ENCODE measurements around the gene C9orf72. TPM values are rescaled to one million over a fixed set of nuclear protein-coding genes. Genes with fewer than 3 reads are reported as not detected.

Gene C9orf72
- total and polyA plus RNA-seq, 2 experiments from 2014 or later, result 9.3 to 30.3 TPM

DNA sequence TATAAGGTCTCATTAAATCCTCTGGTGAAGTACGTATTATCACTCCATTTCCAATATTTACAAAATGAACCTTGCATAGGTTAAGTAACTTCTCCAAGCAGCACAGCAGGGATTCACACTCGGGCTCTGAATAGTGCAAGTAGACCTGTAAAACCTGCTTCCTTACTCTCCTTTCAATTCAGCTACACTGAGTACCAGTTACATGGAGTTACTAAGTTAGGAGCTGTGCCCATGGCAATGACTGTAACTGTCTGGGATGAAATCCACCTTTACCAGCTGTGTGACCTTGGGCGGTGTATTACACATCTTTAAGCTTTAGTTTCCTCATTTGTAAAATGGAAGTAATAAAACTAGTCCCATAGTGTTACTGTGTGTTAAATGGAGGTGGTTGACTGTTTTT is 27.8 kb downstream of the C9orf72 start:
- WGBS (ENCODE audit: low lambda C conversion rate, missing lambda C conversion rate), result 93% methylated on average over 3 of the region's 3 CpGs
- Histone ChIP-seq H3K4me2 (no peak overlapping the region), H4K20me1 (ENCODE audit: insufficient read depth, poor library complexity, severe bottlenecking) (no peaks in the 10 kb centered on the region), H2AFZ (no peak overlapping the region), H3K27ac (no peak overlapping the region), H3K79me2 (no peaks in the 10 kb centered on the region), H3K36me3 (replicated peaks; ENCODE audit: insufficient read depth, low read depth) (no peaks in the 10 kb centered on the region), H3K9me2 (replicated peaks; ENCODE audit: insufficient read depth) (no peaks in the 10 kb centered on the region), H3K4me1 (ENCODE audit: insufficient read depth) (peaks cover under 1% of the 10 kb centered on the region), H3K9me3 (ENCODE audit: low read depth) (no peaks in the 10 kb centered on the region), H3K27me3 (no peaks in the 10 kb centered on the region), H3K4me3 (no peak overlapping the region)
- TF ChIP-seq EZH2 (IDR thresholded peaks at IDR 0.05; ENCODE audit: borderline replicate concordance) (no peak), EZH2phosphoT487 (IDR thresholded peaks at IDR 0.05; ENCODE audit: low read depth, severe bottlenecking, unreplicated experiment) (no peak)
- TF ChIP-seq, protein P1, sequence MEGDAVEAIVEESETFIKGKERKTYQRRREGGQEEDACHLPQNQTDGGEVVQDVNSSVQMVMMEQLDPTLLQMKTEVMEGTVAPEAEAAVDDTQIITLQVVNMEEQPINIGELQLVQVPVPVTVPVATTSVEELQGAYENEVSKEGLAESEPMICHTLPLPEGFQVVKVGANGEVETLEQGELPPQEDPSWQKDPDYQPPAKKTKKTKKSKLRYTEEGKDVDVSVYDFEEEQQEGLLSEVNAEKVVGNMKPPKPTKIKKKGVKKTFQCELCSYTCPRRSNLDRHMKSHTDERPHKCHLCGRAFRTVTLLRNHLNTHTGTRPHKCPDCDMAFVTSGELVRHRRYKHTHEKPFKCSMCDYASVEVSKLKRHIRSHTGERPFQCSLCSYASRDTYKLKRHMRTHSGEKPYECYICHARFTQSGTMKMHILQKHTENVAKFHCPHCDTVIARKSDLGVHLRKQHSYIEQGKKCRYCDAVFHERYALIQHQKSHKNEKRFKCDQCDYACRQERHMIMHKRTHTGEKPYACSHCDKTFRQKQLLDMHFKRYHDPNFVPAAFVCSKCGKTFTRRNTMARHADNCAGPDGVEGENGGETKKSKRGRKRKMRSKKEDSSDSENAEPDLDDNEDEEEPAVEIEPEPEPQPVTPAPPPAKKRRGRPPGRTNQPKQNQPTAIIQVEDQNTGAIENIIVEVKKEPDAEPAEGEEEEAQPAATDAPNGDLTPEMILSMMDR (IDR thresholded peaks at IDR 0.05; ENCODE audit: poor library complexity), result no peak
- no peak for DNase-seq (ENCODE audit: low spot score)

DNA sequence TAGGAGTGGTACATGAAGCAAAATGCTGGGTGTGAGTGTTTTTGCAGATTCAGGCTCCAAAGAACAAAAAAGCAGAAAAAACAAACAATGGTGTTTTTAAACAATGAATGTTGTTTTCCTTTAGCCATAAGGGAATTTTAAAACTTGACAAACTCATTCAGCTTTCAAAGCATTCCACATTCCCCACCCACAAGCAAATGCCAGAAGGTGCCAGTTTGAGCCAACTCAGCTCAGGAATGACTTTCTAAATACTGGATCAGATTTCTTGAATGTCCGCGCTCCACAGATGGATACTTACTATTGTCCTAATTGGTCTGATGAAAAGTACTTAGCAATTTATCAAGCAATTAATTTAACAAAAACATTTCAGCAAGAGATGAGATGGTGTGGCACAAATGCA is 30.8 kb downstream of the C9orf72 start:
- H3K9me2 ChIP-seq (replicated peaks; ENCODE audit: insufficient read depth), result no peaks in the 10 kb centered on the region
- 67% methylated on average over 2 of the region's 2 CpGs for WGBS (ENCODE audit: low lambda C conversion rate, missing lambda C conversion rate)
- H3K9me3 ChIP-seq (ENCODE audit: low read depth), result no peaks in the 10 kb centered on the region
- H4K20me1 ChIP-seq (ENCODE audit: insufficient read depth, poor library complexity, severe bottlenecking), result no peaks in the 10 kb centered on the region
- DNase-seq (ENCODE audit: low spot score), result no peak
- H3K27ac ChIP-seq, result no peak overlapping the region
- H3K79me2 ChIP-seq, result no peaks in the 10 kb centered on the region
- no peak overlapping the region for H3K4me2 ChIP-seq
- TF ChIP-seq EZH2 (IDR thresholded peaks at IDR 0.05; ENCODE audit: borderline replicate concordance) (no peak), EZH2phosphoT487 (IDR thresholded peaks at IDR 0.05; ENCODE audit: low read depth, severe bottlenecking, unreplicated experiment) (no peak)
- TF ChIP-seq, protein P1 (IDR thresholded peaks at IDR 0.05; ENCODE audit: poor library complexity), result no peak
- H3K4me1 ChIP-seq (ENCODE audit: insufficient read depth), result peaks cover 16% of the 10 kb centered on the region
- no peak overlapping the region for H3K4me3 ChIP-seq
- H2AFZ ChIP-seq, result no peak overlapping the region
- H3K27me3 ChIP-seq, result no peaks in the 10 kb centered on the region
- H3K36me3 ChIP-seq (replicated peaks; ENCODE audit: insufficient read depth, low read depth), result no peaks in the 10 kb centered on the region

DNA sequence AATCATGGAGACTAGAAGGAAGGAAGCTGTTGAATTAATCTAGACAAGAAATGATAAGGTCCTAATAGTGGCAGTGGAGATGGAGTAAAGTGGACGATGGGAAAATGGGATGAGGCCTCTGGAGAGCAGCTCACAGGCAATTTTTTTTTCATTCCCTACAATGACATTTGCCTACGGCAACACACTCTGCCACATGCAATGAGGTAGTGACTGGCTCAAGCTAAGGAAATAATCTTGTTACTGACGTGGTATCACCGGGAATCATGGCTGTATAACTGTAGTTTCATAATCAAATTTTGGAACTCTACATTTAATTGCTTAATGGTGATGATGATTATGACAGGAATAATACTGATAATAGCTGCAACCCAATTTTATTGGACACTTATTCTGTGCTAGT is 31.5 kb downstream of the C9orf72 start:
- H3K9me2 ChIP-seq (replicated peaks; ENCODE audit: insufficient read depth), result no peaks in the 10 kb centered on the region
- H2AFZ ChIP-seq, result no peak overlapping the region
- H3K36me3 ChIP-seq (replicated peaks; ENCODE audit: insufficient read depth, low read depth), result no peaks in the 10 kb centered on the region
- WGBS (ENCODE audit: low lambda C conversion rate, missing lambda C conversion rate), result 98% methylated on average over 4 of the region's 4 CpGs
- no peak for DNase-seq (ENCODE audit: low spot score)
- H3K27ac ChIP-seq, result no peak overlapping the region
- no peaks in the 10 kb centered on the region for H3K27me3 ChIP-seq
- H3K4me3 ChIP-seq, result no peak overlapping the region
- no peaks in the 10 kb centered on the region for H3K79me2 ChIP-seq
- H4K20me1 ChIP-seq (ENCODE audit: insufficient read depth, poor library complexity, severe bottlenecking), result no peaks in the 10 kb centered on the region
- TF ChIP-seq EZH2 (IDR thresholded peaks at IDR 0.05; ENCODE audit: borderline replicate concordance), result no peak
- TF ChIP-seq, protein P1 (IDR thresholded peaks at IDR 0.05; ENCODE audit: poor library complexity), result no peak
- no peak for TF ChIP-seq EZH2phosphoT487 (IDR thresholded peaks at IDR 0.05; ENCODE audit: low read depth, severe bottlenecking, unreplicated experiment)
- H3K4me2 ChIP-seq, result no peak overlapping the region
- H3K9me3 ChIP-seq (ENCODE audit: low read depth), result no peaks in the 10 kb centered on the region
- H3K4me1 ChIP-seq (ENCODE audit: insufficient read depth), result peaks cover 16% of the 10 kb centered on the region

DNA sequence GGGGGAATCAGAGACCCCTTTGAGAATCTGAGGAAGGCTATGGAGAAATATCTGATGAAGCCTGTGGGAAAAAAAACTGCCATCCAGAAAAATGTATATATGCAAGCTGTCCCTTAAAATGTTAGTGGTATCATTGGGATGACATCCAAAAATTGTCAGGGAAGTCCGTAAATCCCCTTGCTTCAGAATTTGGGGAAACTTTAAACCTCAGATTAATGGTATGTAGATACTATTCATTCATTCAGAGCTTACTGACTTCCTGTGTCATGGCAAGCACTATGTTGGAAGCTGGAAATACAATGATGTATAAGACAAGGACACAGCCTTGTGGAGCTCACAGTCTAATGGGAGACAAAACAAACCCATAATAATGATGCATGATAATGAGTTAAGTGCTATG is 32.8 kb downstream of the C9orf72 start:
- H4K20me1 ChIP-seq (ENCODE audit: insufficient read depth, poor library complexity, severe bottlenecking), result no peaks in the 10 kb centered on the region
- no peaks in the 10 kb centered on the region for H3K27me3 ChIP-seq
- peak overlapping the region; percentile 33 for H3K4me2 ChIP-seq
- TF ChIP-seq EZH2 (IDR thresholded peaks at IDR 0.05; ENCODE audit: borderline replicate concordance), result no peak
- TF ChIP-seq EZH2phosphoT487 (IDR thresholded peaks at IDR 0.05; ENCODE audit: low read depth, severe bottlenecking, unreplicated experiment), result no peak
- TF ChIP-seq, protein P1 (IDR thresholded peaks at IDR 0.05; ENCODE audit: poor library complexity), result no peak
- WGBS (ENCODE audit: low lambda C conversion rate, missing lambda C conversion rate), result 93% methylated on average over 1 of the region's 1 CpG
- no peak overlapping the region for H3K4me3 ChIP-seq
- no peak for DNase-seq (ENCODE audit: low spot score)
- no peak overlapping the region for H2AFZ ChIP-seq
- H3K79me2 ChIP-seq, result no peaks in the 10 kb centered on the region
- H3K4me1 ChIP-seq (ENCODE audit: insufficient read depth), result peaks cover 16% of the 10 kb centered on the region
- peak overlapping the region; percentile 80 for H3K27ac ChIP-seq
- H3K36me3 ChIP-seq (replicated peaks; ENCODE audit: insufficient read depth, low read depth), result no peaks in the 10 kb centered on the region
- H3K9me3 ChIP-seq (ENCODE audit: low read depth), result no peaks in the 10 kb centered on the region
- H3K9me2 ChIP-seq (replicated peaks; ENCODE audit: insufficient read depth), result no peaks in the 10 kb centered on the region
